MG63 (cell line): ENCODE results near the gene OR4A15. TPM values are rescaled to one million over a fixed set of nuclear protein-coding genes. Genes with fewer than 3 reads are reported as not detected.

ENCODE experiments used
- DNase-seq: peaks from one replicate; pipeline ENCODE4 v3.0.0-alpha.2; 2020
- H3K27me3 ChIP-seq: fragments of 250-450 bp; sonication (Bioruptor Pico); 2 replicates; pipeline ENCODE4 v1.5.1; 2020; ENCODE audit warnings: mild to moderate bottlenecking, moderate library complexity
- H3K36me3 ChIP-seq: fragments of 250-450 bp; sonication (Bioruptor Pico); 2 replicates; pipeline ENCODE4 v1.5.1; 2020; ENCODE audit warnings: mild to moderate bottlenecking, moderate library complexity
- H3K4me3 ChIP-seq: fragments of 250-450 bp; sonication (Bioruptor Pico); 2 replicates; pipeline ENCODE4 v1.5.1; 2020; ENCODE audit warnings: mild to moderate bottlenecking, moderate library complexity
- H3K9me3 ChIP-seq: fragments of 250-450 bp; sonication (Bioruptor Pico); 2 replicates; pipeline ENCODE4 v1.5.1; 2020; ENCODE audit warnings: mild to moderate bottlenecking, moderate library complexity
- total RNA-seq: library from RNA; depleted of rRNA; stranded (reverse); fragments of >200 nt; shearing (Covaris generic); gene quantifications from 2 replicates; pipeline ENCODE4 v1.2.3, GENCODE V29; 2014; ENCODE audit warnings: low replicate concordance; rRNA removed

The OR4A15 gene
- not detected in 2 replicates for total RNA-seq

DNA sequence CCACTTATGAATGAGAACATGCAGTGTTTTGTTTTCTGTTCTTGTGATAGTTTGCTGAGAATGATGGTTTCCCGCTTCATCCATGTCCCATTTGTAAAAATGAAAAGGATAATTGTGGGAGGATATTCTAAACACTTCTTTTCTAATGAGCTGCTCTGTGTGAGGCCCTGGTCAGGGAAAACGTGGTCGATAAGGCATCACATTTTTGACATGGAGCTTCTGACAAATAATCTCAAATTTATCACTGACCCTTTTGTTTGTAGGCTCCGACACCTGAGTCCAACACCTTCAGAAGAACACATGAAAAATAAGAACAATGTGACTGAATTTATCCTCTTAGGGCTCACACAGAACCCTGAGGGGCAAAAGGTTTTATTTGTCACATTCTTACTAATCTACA, at the start of gene OR4A15:
Gene OR4A15 (plus strand): TSS at position 301 of the 400 bp plus-strand sequence. CDS start 0 bp downstream, at position 301.
- no peak for DNase-seq
- Histone ChIP-seq H3K36me3 (no peaks in the 10 kb centered on the region), H3K9me3 (no peaks in the 10 kb centered on the region), H3K27me3 (no peaks in the 10 kb centered on the region), H3K4me3 (no peak within 1 kb of the TSS)

- no peaks in the 10 kb centered on the region; the same call in 1 of the 2 replicates for H3K9me3 ChIP-seq
- no peaks in the 10 kb centered on the region for H3K36me3 ChIP-seq
- H3K27me3 ChIP-seq, result no peaks in the 10 kb centered on the region
Observed at GRCh38 chr11:55324500-55324899, 43.3 kb upstream of the OR4A15 start.

DNA sequence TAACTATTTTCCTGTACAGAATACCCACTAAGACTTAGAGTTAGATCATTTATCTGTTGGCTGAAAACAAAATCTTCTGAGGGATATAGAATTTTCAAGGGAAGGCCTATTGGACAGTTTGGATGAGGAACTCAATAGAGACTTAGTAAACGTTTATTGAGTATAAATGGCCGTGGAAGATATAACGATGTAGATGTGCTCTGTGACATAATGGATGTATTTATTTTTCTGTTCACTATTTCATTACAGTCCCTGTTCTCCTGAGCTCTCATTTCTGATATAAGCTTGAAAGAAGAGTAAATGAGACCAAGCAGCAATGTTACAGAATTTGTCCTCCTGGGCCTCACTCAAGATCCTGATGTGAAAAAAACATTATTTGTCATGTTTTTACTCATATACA, 24.9 kb upstream of the OR4A15 start, which contains the start of gene OR4A16:
Gene OR4A16 (plus strand): TSS at position 301 of the 400 bp plus-strand sequence. CDS start 0 bp downstream, at position 301.
- H3K4me3 ChIP-seq, result no peak within 1 kb of the TSS
- H3K36me3 ChIP-seq, result no peaks in the 10 kb centered on the region
- H3K9me3 ChIP-seq, result no peaks in the 10 kb centered on the region
- no peak for DNase-seq
- H3K27me3 ChIP-seq, result no peaks in the 10 kb centered on the region

More at GRCh38 chr11:55324500-55324899, 43.3 kb upstream of the OR4A15 start:
- H3K4me3 ChIP-seq, result no peak overlapping the region
- DNase-seq, result no peak

GRCh38 chr11:55345306-55345705, 22.5 kb upstream of the OR4A15 start:
- no peak for DNase-seq
- Histone ChIP-seq H3K27me3 (no peaks in the 10 kb centered on the region), H3K36me3 (no peaks in the 10 kb centered on the region), H3K9me3 (no peaks in the 10 kb centered on the region), H3K4me3 (no peak overlapping the region)

DNA sequence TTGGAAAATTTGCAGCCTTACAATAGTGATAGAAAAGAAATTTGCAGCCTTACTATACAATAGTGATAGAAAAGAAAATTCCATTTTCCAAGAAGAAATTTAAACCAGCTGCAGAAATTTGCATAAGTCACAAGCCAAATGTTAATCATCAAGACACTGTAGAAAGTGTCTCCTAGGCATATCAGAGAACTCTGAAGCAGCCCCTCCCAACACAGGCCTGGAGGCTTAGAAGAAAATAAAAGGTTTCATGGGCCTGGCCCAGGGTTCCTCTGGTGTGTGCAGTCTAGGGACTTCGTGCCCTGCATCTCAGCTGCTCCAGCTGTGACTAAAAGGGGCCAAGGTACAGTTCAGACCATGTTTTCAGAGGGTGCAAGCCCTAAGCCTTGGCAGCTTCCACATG, 18.7 kb upstream of the OR4A15 start:
- DNase-seq, result no peak
- Histone ChIP-seq H3K36me3 (no peaks in the 10 kb centered on the region), H3K4me3 (no peak overlapping the region), H3K27me3 (no peaks in the 10 kb centered on the region), H3K9me3 (no peaks in the 10 kb centered on the region)

GRCh38 chr11:55357560-55358184, 10.1 kb upstream of the OR4A15 start:
- no peak for DNase-seq
- Histone ChIP-seq H3K36me3 (no peaks in the 10 kb centered on the region), H3K9me3 (no peaks in the 10 kb centered on the region), H3K27me3 (no peaks in the 10 kb centered on the region), H3K4me3 (no peak overlapping the region)

DNA sequence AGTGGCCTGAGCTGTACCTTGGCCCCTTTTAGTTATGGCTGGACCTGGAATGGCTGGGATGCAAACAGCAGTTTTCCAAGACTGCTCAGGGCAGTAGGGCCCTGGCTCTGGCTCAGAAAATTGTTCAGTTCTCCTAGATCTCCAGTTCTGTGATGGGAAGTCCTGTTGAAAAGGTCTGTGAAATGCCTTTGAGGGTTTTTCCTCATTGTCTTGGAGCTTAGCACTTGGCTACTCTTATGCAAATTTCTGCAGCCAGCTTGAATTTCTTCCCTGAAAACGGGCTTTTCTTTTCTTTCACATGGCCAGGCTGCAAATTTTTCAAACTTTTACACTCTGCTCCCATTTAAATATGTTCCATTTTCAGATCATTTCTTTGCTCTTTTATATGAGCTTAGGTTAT, 33.2 kb downstream of the OR4A15 start:
- no peak for DNase-seq
- H3K27me3 ChIP-seq, result no peaks in the 10 kb centered on the region
- no peaks in the 10 kb centered on the region for H3K9me3 ChIP-seq
- H3K4me3 ChIP-seq, result no peak overlapping the region
- no peaks in the 10 kb centered on the region for H3K36me3 ChIP-seq

Other genes with a start within 250 kb of the OR4A15 start
- gene TRIM48, start 105.8 kb upstream of the OR4A15 start, total RNA-seq, result not detected in 2 replicates
- gene OR4A16, start 24.8 kb upstream of the OR4A15 start, total RNA-seq, result not detected in 2 replicates
- gene OR4C15, start 186.5 kb downstream of the OR4A15 start, total RNA-seq, result not detected in 2 replicates
- gene OR4C16, start 204.2 kb downstream of the OR4A15 start, total RNA-seq, result not detected in 2 replicates
- not detected in 2 replicates for gene OR4C11, start 239.7 kb downstream of the OR4A15 start, total RNA-seq